Measurements from ENCODE around the gene SIGLEC11.

DNA sequence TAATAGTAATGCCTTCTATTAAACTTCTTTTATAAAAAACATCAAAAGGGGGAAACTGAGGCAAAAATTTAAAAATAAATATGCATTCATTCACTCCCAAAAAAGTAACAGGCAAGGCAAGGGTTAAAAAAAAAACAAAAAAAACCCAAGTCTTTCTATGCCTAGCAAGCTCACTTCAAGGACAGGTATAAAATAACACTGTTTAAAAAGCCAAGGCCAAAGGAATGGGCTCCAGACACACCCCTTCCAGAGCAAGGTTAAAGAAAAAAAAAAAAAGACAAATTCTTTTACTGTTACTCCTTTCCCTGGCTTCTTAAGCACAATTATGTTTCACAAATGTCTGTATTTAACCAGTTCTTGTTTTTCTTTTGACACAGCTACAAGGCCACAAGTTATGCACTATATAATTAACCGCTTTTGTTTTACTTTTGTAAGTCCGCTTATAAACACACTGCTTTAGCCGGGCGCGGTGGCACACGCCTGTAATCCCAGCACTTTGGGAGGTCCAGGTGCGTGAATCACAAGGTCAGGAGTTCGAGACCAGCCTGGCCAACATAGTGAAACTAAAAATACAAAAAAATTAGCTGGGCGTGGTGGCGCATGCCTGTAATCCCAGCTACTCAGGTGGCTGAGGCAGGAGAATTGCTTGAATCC lies 3.6 kb downstream of the SIGLEC11 start:
- TF ChIP-seq EZH2 (IDR thresholded peaks at IDR 0.05; ENCODE audit: borderline replicate concordance, low read depth, low read length, poor library complexity, severe bottlenecking) = no peak
- TF ChIP-seq, protein P1, sequence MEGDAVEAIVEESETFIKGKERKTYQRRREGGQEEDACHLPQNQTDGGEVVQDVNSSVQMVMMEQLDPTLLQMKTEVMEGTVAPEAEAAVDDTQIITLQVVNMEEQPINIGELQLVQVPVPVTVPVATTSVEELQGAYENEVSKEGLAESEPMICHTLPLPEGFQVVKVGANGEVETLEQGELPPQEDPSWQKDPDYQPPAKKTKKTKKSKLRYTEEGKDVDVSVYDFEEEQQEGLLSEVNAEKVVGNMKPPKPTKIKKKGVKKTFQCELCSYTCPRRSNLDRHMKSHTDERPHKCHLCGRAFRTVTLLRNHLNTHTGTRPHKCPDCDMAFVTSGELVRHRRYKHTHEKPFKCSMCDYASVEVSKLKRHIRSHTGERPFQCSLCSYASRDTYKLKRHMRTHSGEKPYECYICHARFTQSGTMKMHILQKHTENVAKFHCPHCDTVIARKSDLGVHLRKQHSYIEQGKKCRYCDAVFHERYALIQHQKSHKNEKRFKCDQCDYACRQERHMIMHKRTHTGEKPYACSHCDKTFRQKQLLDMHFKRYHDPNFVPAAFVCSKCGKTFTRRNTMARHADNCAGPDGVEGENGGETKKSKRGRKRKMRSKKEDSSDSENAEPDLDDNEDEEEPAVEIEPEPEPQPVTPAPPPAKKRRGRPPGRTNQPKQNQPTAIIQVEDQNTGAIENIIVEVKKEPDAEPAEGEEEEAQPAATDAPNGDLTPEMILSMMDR (conservative IDR thresholded peaks at IDR 0.05; ENCODE audit: low read depth, low read length) = no peak
